CD14-positive monocyte (primary cell): Measurements from ENCODE around the gene NGFR. TPM values are rescaled to one million over a fixed set of nuclear protein-coding genes. Genes with fewer than 3 reads are reported as not detected.
A peak's percentile ranks its signal among the peaks of the same experiment; 100 is the strongest.

Source experiments
- DNase-seq, 3 donors: peaks; one replicate each; pipeline ENCODE4 v3.0.0-alpha.2; 2011 to 2022
- H2AFZ ChIP-seq: 2 replicates; pipeline ENCODE4 v1.6.0; 2012; ENCODE audit warnings: mild to moderate bottlenecking, low read depth, low read length, inconsistent platforms; ENCODE audit not compliant: insufficient read depth, poor library complexity, severe bottlenecking
- H3K27ac ChIP-seq, 2 donors: 1 replicate in 1 of 2; 2 replicates in 1 of 2; pipeline ENCODE4 v1.5.1; 2012 to 2013; ENCODE audit warnings: low read length in 2 of 2, control low read depth in 1 of 2, inconsistent platforms in 1 of 2, low read depth in 1 of 2, mild to moderate bottlenecking in 1 of 2
- H3K27me3 ChIP-seq, 2 donors: one replicate each; pipeline versions ENCODE4 v1.6.0 to v1.6.1; 2011 to 2013; ENCODE audit warnings: low read length in 2 of 2; ENCODE audit not compliant: control insufficient read depth in 2 of 2, insufficient read depth in 2 of 2
- H3K36me3 ChIP-seq, 2 donors: replicated peaks in 1 of 2; 1 replicate in 1 of 2; 2 replicates in 1 of 2; pipeline versions ENCODE4 v1.5.1 to v1.6.1; 2012 to 2013; ENCODE audit warnings: low read length in 2 of 2, control low read depth in 1 of 2, inconsistent platforms in 1 of 2, mild to moderate bottlenecking in 1 of 2; ENCODE audit not compliant: insufficient read depth in 2 of 2, control insufficient read depth in 1 of 2
- H3K4me1 ChIP-seq, 2 donors: 1 replicate in 1 of 2; 2 replicates in 1 of 2; pipeline versions ENCODE4 v1.5.1 to v1.6.1; 2012 to 2013; ENCODE audit warnings: low read length in 2 of 2, control low read depth in 1 of 2, inconsistent platforms in 1 of 2, mild to moderate bottlenecking in 1 of 2, moderate library complexity in 1 of 2; ENCODE audit not compliant: insufficient read depth in 2 of 2, control insufficient read depth in 1 of 2
- H3K4me2 ChIP-seq: replicated peaks from 2 replicates; pipeline ENCODE3; 2012; ENCODE audit warnings: low read length, moderate library complexity, mild to moderate bottlenecking; ENCODE audit not compliant: poor library complexity, severe bottlenecking; ENCODE audit errors: extremely low read depth
- H3K4me3 ChIP-seq, 3 experiments: fragments of 200-600 bp in 1 of 3; sonication (generic) in 1 of 3; replicated peaks in 1 of 3; 1 replicate in 2 of 3; 2 replicates in 1 of 3; pipeline ENCODE4 v1.5.1; 2011 to 2013; ENCODE audit warnings: low read length in 3 of 3, mild to moderate bottlenecking in 3 of 3, control low read depth in 2 of 3, low read depth in 2 of 3, inconsistent platforms in 1 of 3, moderate library complexity in 1 of 3
- H3K79me2 ChIP-seq: 2 replicates; pipeline ENCODE4 v1.6.0; 2012; ENCODE audit warnings: mild to moderate bottlenecking, control low read depth, inconsistent platforms, low read length, moderate library complexity; ENCODE audit not compliant: insufficient read depth
- H3K9ac ChIP-seq: 2 replicates; pipeline ENCODE4 v1.6.0; 2017; ENCODE audit warnings: low read length, mild to moderate bottlenecking; ENCODE audit not compliant: insufficient read depth, poor library complexity, severe bottlenecking
- H3K9me3 ChIP-seq, 2 donors: replicated peaks in 1 of 2; 1 replicate in 1 of 2; 2 replicates in 1 of 2; pipeline versions ENCODE4 v1.5.1 to v1.6.1; 2012 to 2013; ENCODE audit warnings: low read length in 2 of 2, control low read depth in 1 of 2; ENCODE audit not compliant: control insufficient read depth in 1 of 2, insufficient read depth in 1 of 2
- H4K20me1 ChIP-seq: 2 replicates; pipeline ENCODE4 v1.6.0; 2012; ENCODE audit warnings: mild to moderate bottlenecking, low read length, control low read depth, moderate library complexity; ENCODE audit not compliant: insufficient read depth
- H3K27ac Mint-ChIP-seq, 7 donors: one replicate each; pipeline ENCODE4 v1.8.0; 2020; ENCODE audit warnings: mild to moderate bottlenecking in 7 of 7, mixed read lengths in 7 of 7, moderate library complexity in 6 of 7, inconsistent platforms in 2 of 7
- H3K27me3 Mint-ChIP-seq, 3 donors: one replicate each; pipeline ENCODE4 v1.8.0; 2021 to 2022; ENCODE audit warnings: low read depth in 3 of 3, mild to moderate bottlenecking in 3 of 3, mixed read lengths in 3 of 3, moderate library complexity in 3 of 3, inconsistent platforms in 1 of 3
- H3K36me3 Mint-ChIP-seq, 2 donors: one replicate each; pipeline ENCODE4 v1.8.0; 2020; ENCODE audit warnings: mixed read lengths in 2 of 2, inconsistent platforms in 1 of 2, mild to moderate bottlenecking in 1 of 2
- H3K4me1 Mint-ChIP-seq: one replicate; pipeline ENCODE4 v1.8.0; 2020; ENCODE audit warnings: mild to moderate bottlenecking, mixed read lengths
- H3K4me3 Mint-ChIP-seq, 2 donors: one replicate each; pipeline ENCODE4 v1.8.0; 2020; ENCODE audit warnings: mild to moderate bottlenecking in 2 of 2, mixed read lengths in 2 of 2, moderate library complexity in 1 of 2
- H3K9me3 Mint-ChIP-seq, 7 donors: one replicate each; pipeline ENCODE4 v1.8.0; 2020 to 2022; ENCODE audit warnings: mixed read lengths in 7 of 7, mild to moderate bottlenecking in 6 of 7, moderate library complexity in 6 of 7, inconsistent platforms in 2 of 7
- CTCF ChIP-seq: fragments of 200-600 bp; IDR thresholded peaks from one replicate; pipeline ENCODE4 v1.8.0; 2022; ENCODE audit warnings: antibody characterized with exemption, mild to moderate bottlenecking
- WGBS: methylation state at CpG from one replicate; pipeline ENCODE4 v1.1.5; 2013; ENCODE audit warnings: missing lambda C conversion rate; ENCODE audit not compliant: insufficient coverage; 5-methylcytosine and 5-hydroxymethylcytosine counted together
- intact Hi-C, 2 donors: fragments of 100-400 bp; cut with micrococcal nuclease; formaldehyde crosslinking; loops; one replicate each; pipeline versions ENCODE4 v1.15.0 to v1.15.1; 2023
- polyA plus RNA-seq, 3 donors: library from polyadenylated mRNA; depleted of rRNA in 1 of 3; unstranded in 2 of 3; stranded (reverse) in 1 of 3; fragments of 300-500 nt in 2 of 3; fragments of >200 nt in 1 of 3; fragmentation: Illumina TruSeq in 2 of 3; gene quantifications; 1 replicate in 2 of 3; 2 replicates in 1 of 3; pipeline ENCODE4 v1.2.3, GENCODE V29; 2012 to 2021

The NGFR gene
- polyA plus RNA-seq, 3 donors = 0.05 to 0.19 TPM; not detected in 1

GRCh38 chr17:49523706-49524472 is 28.8 kb downstream of the NGFR start:
- H3K27me3 ChIP-seq = peaks cover 0 to 35% of the 10 kb centered on the region in 2 donors
- no peak overlapping the region for H3K9ac ChIP-seq
- Mint-ChIP-seq H3K27ac (no peak overlapping the region), H3K4me3 (peak overlapping the region in 1 of 2 donors; percentile 65), H3K27me3 (peaks cover 30 to 69% (median 41%) of the 10 kb centered on the region in 3 donors), H3K4me1 (peaks cover 28% of the 10 kb centered on the region), H3K9me3 (peaks cover 0 to 4% (median 0%) of the 10 kb centered on the region in 7 donors), H3K36me3 (peaks cover 0 to 2% of the 10 kb centered on the region in 2 donors)
- peaks cover 19 to 21% of the 10 kb centered on the region in 2 donors for H3K4me1 ChIP-seq
- H3K36me3 ChIP-seq = no peaks in the 10 kb centered on the region
- no peak overlapping the region for H2AFZ ChIP-seq
- no peaks in the 10 kb centered on the region for H3K79me2 ChIP-seq
- H3K4me2 ChIP-seq = no peak overlapping the region
- intact Hi-C loops = no loop called here
- no peaks in the 10 kb centered on the region for H3K9me3 ChIP-seq
- H3K4me3 ChIP-seq = no peak overlapping the region
- 80% methylated on average over 10 of the region's 11 CpGs for WGBS
- peak in 1 of 3 donors; percentile 32 for DNase-seq
- TF ChIP-seq CTCF = no peak
- H4K20me1 ChIP-seq = no peaks in the 10 kb centered on the region
- H3K27ac ChIP-seq = no peak overlapping the region

- H3K36me3 Mint-ChIP-seq = peaks cover 0 to 2% of the 10 kb centered on the region in 2 donors
- Histone ChIP-seq H3K36me3 (no peaks in the 10 kb centered on the region), H3K4me2 (no peak overlapping the region), H3K9me3 (no peaks in the 10 kb centered on the region), H4K20me1 (no peaks in the 10 kb centered on the region), H3K27ac (no peak overlapping the region), H2AFZ (no peak overlapping the region), H3K9ac (no peak overlapping the region), H3K79me2 (no peaks in the 10 kb centered on the region), H3K4me1 (peaks cover 19 to 21% of the 10 kb centered on the region in 2 donors), H3K4me3 (no peak overlapping the region), H3K27me3 (peaks cover 0 to 35% of the 10 kb centered on the region in 2 donors)
- H3K4me3 Mint-ChIP-seq = no peak overlapping the region
- H3K9me3 Mint-ChIP-seq = peaks cover 0 to 4% (median 0%) of the 10 kb centered on the region in 7 donors
- DNase-seq = no peak
- WGBS = 89% methylated on average over 7 of the region's 17 CpGs
- intact Hi-C loops = no loop called here
- peaks cover 28% of the 10 kb centered on the region for H3K4me1 Mint-ChIP-seq
- TF ChIP-seq CTCF = no peak
- H3K27ac Mint-ChIP-seq = peak overlapping the region in 2 of 7 donors; percentile 46 to 66
- H3K27me3 Mint-ChIP-seq = peaks cover 28 to 74% (median 38%) of the 10 kb centered on the region in 3 donors
These were observed 29.6 kb downstream of the NGFR start for GRCh38 chr17:49524473-49525359.
